NK-92 treated with Interleukin-12 subunit alpha and Interleukin-12 subunit beta, amount 100 ng/mL, for 24 hours (cell line): ENCODE measurements around the gene GPR107.
"Not testable (repeated sequence)": the region's sequence is repeated elsewhere in the genome, so short reads cannot be mapped to it uniquely, and the experiment has no call there.

Source experiments
- DNase-seq: peaks from one replicate; lab custom pipeline; 2025; lab: John Stamatoyannopoulos, UW

The GPR107 gene

DNA sequence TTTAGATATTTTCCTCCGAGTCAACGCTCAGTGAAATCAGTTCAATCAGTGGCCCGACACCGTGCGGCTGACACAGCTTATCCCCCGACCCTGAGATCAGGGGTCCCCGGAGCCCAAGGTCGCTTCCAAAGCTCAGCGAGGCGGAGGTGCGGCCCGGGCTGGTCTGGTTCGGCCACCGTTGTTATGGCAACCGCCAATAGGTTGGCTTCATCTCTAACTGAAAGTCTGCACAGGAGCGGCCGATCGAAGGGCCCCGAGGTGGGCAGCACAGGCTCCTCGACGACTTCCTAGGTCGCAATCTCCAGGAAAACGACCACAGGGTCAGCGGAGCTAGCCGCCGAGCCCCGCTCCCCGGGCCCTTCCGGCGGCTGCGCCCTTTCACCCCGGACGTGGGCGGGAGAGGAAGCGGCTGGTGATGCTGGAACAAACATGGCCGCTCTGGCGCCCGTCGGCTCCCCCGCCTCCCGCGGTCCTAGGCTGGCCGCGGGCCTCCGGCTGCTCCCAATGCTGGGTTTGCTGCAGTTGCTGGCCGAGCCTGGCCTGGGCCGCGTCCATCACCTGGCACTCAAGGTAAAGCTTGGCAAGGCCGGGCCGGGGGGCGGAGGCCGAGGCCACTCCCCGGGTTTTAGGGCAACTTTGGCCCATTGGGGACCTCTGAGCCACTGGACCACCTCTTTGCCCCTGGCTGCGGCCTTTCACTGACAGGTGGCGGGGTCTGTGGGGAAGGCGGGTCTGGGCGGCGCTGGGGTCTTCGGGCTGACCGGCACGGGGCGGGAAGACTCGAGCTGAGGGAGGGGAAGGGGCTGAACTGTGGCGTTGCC, at the start of gene GPR107:
TSS of gene GPR107 (plus strand) at position 403 of the 821 bp plus-strand sequence. CDS start at position 430, 27 bp downstream.
- DNase-seq = peak; percentile 53

DNA sequence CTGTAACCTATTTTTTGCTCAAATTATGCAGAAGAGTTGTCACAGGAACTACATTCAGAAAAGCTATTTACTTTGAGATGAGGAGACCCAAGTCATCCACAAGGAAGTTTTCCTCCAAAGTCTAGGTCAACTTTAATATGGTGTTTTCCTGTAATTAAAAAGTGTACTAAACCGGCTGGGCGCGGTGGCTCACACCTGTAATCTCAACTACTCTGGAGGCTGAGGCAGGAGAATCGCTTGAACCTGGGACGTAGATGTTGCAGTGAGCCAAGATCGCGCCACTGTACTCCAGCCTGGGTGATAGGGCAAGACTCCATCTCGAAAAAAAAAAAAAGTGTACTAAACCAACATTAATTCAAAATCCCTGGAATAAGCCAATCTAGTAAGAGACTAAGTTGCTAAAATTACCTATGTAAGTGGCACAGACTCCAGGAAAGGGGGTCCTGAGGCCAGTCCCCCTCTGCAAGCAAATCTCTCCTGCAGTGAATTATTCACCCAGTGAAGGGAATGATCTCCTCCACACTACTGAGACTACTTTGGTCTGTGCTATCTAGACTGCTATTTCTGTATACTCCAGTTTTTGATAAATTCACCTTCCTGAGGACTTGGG, 49.7 kb upstream of the GPR107 start:
- no peak for DNase-seq

GRCh38 chr9:130006952-130007351, 46.8 kb upstream of the GPR107 start:
- not testable (repeated sequence) for DNase-seq

GRCh38 chr9:130008538-130008937, 45.2 kb upstream of the GPR107 start:
- DNase-seq = no peak

GRCh38 chr9:130009546-130009945, 44.2 kb upstream of the GPR107 start:
- not testable (repeated sequence) for DNase-seq

- DNase-seq = no peak
Measured at GRCh38 chr9:130010151-130010988, 43.3 kb upstream of the GPR107 start.

DNA sequence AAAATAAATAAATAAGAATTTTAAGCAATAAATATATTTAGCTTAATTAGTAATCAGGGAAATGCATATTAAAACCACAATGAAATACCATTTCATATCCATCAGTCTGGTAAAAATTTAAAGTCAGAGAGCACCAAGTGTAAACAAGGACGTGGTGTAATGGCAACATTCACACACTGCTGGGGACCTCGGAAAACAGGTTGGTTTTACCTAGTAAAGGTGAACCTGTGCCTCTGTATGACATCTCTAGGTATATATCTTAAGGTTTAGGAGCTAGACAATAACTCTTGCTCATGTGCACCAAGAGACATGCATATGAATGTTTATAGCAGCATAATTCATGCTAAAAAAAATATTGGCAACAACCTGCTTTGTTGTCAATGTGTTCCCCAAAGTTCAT, 40.4 kb upstream of the GPR107 start:
- no peak for DNase-seq

- DNase-seq = no peak
Measured at GRCh38 chr9:130015353-130016019, 38.2 kb upstream of the GPR107 start.

- DNase-seq = no peak
Measured at GRCh38 chr9:130017076-130017475, 36.6 kb upstream of the GPR107 start.

- not testable (repeated sequence) for DNase-seq
Measured at GRCh38 chr9:130017510-130017909, 36.2 kb upstream of the GPR107 start.

DNA sequence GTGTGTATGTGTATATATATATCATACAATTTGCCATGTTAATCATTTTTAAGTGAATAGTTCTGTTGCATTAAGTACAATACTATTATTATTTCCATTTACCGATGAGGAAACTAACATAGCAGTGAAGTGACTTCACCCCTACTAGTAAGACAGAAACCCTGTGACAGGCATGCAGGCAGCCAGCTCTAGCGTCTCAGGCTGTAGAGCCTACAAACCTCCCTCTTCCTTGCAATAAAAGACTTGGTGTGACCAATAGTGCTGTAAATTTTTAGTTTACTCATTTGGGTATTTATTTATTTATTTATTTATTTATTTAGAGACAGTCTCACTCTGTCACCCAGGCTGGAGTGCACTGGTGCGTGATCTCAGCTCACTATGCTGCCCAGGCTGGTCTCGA, 35.4 kb upstream of the GPR107 start:
- DNase-seq = no peak

DNA sequence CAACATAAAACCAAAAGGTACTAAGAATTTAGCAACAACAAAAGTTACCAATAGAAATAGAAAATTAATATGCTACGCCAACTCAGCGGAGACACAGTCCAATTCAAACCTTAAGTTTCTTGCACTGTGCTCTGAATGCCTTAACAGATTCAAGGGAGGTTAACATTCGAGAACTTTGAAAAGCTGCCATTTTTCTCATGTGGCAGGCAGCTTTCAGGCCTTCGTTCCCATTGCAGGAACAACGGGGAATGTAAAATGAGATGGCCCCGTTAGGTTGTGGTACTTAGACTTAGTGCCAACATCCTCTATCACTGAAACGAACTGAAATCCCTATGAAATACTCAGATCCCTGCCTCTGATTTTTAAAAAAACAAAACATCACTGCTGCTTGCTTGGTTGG, 33.1 kb upstream of the GPR107 start:
- no peak for DNase-seq

DNA sequence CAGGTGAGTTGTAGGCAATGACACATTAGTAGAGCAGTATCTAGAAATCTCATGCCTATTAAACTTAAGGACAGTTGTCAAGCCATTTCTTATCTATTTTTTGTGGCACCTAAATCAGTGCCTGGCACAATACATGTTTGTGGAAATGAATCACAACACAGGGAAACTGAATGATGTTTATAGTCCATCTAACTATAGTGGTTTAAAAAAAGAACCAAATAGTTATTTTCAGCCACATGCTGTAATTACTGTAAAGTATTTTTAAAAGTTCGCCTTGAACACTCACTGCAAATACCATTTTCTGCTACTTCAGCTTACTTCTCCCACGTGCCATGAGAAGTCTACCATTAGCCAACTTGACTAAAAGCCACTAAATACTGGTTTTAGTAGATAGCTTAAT, 32.6 kb upstream of the GPR107 start:
- DNase-seq = no peak

DNA sequence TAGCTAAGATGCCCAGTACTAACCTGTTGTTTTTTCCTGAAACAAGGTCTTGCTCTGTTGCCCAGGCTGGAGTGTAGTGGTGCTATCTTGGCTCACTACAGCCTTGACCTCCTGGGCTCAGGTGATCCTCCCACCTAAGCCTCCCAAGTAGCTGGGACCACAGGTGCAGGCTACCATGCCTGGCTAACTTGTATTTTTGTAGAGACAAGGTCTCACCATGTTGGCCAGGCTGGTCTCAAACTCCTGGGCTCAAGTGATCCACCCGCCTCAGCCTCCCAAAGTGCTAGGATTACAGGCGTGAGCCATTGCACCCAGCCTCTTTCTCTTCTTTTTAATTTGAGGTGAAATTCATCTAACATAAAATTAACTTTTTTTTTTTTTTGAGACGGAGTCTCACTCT, 31.9 kb upstream of the GPR107 start:
- not testable (repeated sequence) for DNase-seq

- no peak for DNase-seq
Measured at GRCh38 chr9:130022566-130023143, 31.1 kb upstream of the GPR107 start.

DNA sequence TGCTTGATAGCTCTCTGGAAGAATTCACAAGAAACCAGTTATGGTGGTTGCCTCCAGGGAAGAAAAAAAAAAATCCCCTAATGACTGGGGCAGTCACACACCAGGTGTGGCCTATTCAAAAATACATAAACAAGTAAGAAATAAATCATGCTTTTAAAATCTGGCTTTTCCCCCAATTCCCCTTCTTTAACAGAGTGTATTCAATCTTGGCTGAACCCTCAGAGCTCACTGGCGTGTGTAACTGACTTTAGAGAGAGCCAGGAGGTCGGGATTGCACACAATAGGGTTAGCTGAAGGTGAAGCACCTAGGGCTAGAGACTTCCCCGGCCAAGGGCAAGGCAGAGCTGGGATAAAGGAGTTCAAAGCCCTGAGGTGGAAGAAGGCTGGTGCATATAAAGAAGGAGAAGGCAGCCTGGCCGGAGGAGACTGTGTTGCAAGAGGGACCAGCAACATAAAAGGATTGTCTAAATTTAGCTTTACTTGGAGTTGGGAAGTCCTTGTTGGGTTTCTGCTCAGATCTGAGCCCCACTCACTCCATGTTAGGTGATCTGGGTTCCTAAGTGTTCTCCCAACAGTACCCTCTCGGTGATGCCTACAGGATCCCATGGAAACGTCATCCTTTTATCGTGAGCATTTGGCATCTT, 30.4 kb upstream of the GPR107 start:
- no peak for DNase-seq

GRCh38 chr9:130023994-130024596, 29.6 kb upstream of the GPR107 start:
- DNase-seq = no peak

DNA sequence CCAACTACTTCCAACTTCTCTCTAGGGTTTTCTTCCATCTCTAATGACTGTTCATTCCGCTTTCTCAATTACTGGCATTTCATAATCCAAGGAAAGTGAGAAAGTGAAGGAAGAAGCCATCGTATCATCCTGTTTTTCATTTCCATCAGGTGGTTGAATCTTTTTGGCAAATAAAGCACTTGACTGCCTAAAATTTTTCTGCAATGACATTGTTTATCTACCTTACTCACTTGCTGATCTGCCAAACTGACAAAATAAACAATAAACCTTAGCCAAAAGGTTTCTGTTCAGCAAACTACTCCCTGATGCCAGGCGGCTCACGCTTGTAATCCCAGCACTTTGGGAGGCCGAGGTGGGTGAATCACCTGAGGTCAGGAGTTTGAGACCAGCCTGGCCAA, 29.1 kb upstream of the GPR107 start:
- no peak for DNase-seq

GRCh38 chr9:130026583-130027340, 26.9 kb upstream of the GPR107 start:
- no peak for DNase-seq
